ENCODE measurements around the gene PSME2.

PSME2 gene

GRCh38 chr14:24098229-24098926 lies 48.0 kb downstream of the PSME2 start:
- peaks cover 21% of the 10 kb centered on the region for H3K4me1 Mint-ChIP-seq
- H3K27me3 Mint-ChIP-seq, result no peaks in the 10 kb centered on the region
- no peak for ATAC-seq (ENCODE audit: low read depth)
- no peak overlapping the region for H3K27ac Mint-ChIP-seq
- no peaks in the 10 kb centered on the region for H3K9me3 Mint-ChIP-seq
- no peak overlapping the region for H3K4me3 Mint-ChIP-seq
- peaks cover 17% of the 10 kb centered on the region for H3K36me3 Mint-ChIP-seq
- DNase-seq (ENCODE audit: low spot score in 2 of 2), result no peak

GRCh38 chr14:24096545-24097181 lies 49.7 kb downstream of the PSME2 start:
- peak overlapping the region; percentile 11 for H3K27ac Mint-ChIP-seq
- H3K4me1 Mint-ChIP-seq, result peaks cover 23% of the 10 kb centered on the region
- peak overlapping the region; percentile 59 for H3K4me3 Mint-ChIP-seq
- ATAC-seq (ENCODE audit: low read depth) (no peak), DNase-seq (ENCODE audit: low spot score in 2 of 2) (no peak)
- H3K9me3 Mint-ChIP-seq, result no peaks in the 10 kb centered on the region
- H3K27me3 Mint-ChIP-seq, result no peaks in the 10 kb centered on the region
- peaks cover 14% of the 10 kb centered on the region for H3K36me3 Mint-ChIP-seq

- Mint-ChIP-seq H3K36me3 (peaks cover 14% of the 10 kb centered on the region), H3K9me3 (no peaks in the 10 kb centered on the region), H3K4me1 (peaks cover 26% of the 10 kb centered on the region), H3K27me3 (no peaks in the 10 kb centered on the region), H3K27ac (peak overlapping the region; percentile 94), H3K4me3 (peak overlapping the region; percentile 94)
- DNase-seq (ENCODE audit: low spot score in 2 of 2) (peak; percentile 40 to 42), ATAC-seq (ENCODE audit: low read depth) (peak; percentile 56)
These were observed 50.9 kb downstream of the PSME2 start for GRCh38 chr14:24095271-24096068.

- no peak for DNase-seq (ENCODE audit: low spot score in 2 of 2)
- Mint-ChIP-seq H3K4me1 (peaks cover 29% of the 10 kb centered on the region), H3K4me3 (peak overlapping the region; percentile 94)
These were observed 51.6 kb downstream of the PSME2 start for GRCh38 chr14:24094841-24095270.

GRCh38 chr14:24093901-24094840 lies 52.2 kb downstream of the PSME2 start, which contains the start of gene PCK2:
PCK2 (plus strand) TSS chr14:24094311; CDS start chr14:24094406, 95 bp downstream.
- DNase-seq (ENCODE audit: low spot score in 2 of 2) (peak; percentile 53 to 68), ATAC-seq (ENCODE audit: low read depth) (peak; percentile 70)
- peak within 1 kb of the TSS; percentile 94 for H3K27ac Mint-ChIP-seq
- no peaks in the 10 kb centered on the region for H3K9me3 Mint-ChIP-seq
- no peaks in the 10 kb centered on the region for H3K27me3 Mint-ChIP-seq
- H3K4me1 Mint-ChIP-seq, result peaks cover 32% of the 10 kb centered on the region
- peak within 1 kb of the TSS; percentile 94 for H3K4me3 Mint-ChIP-seq
- H3K36me3 Mint-ChIP-seq, result peaks cover 7% of the 10 kb centered on the region

More at GRCh38 chr14:24094841-24095270, 51.6 kb downstream of the PSME2 start:
- no peak for ATAC-seq (ENCODE audit: low read depth)
- Mint-ChIP-seq H3K27ac (peak overlapping the region; percentile 94), H3K9me3 (no peaks in the 10 kb centered on the region), H3K27me3 (no peaks in the 10 kb centered on the region), H3K36me3 (peaks cover 12% of the 10 kb centered on the region)
